Lung microvascular endothelial cell (primary cell): ENCODE results near the gene KCNJ14. TPM values are rescaled to one million over a fixed set of nuclear protein-coding genes. Genes with fewer than 3 reads are reported as not detected.

Experiments used
- DNase-seq, 2 donors: peaks; one replicate each; pipeline versions ENCODE4 v3.0.0 to v3.0.0-alpha.2; 2010; ENCODE audit warnings: low read depth in 2 of 2
- total RNA-seq: library from RNA; depleted of rRNA; stranded (reverse); fragments of >200 nt; gene quantifications from 2 replicates; pipeline ENCODE4 v1.2.1, GENCODE V29; 2014

Gene KCNJ14
- total RNA-seq = under 0.01 and 0.20 TPM in 2 replicates

DNA sequence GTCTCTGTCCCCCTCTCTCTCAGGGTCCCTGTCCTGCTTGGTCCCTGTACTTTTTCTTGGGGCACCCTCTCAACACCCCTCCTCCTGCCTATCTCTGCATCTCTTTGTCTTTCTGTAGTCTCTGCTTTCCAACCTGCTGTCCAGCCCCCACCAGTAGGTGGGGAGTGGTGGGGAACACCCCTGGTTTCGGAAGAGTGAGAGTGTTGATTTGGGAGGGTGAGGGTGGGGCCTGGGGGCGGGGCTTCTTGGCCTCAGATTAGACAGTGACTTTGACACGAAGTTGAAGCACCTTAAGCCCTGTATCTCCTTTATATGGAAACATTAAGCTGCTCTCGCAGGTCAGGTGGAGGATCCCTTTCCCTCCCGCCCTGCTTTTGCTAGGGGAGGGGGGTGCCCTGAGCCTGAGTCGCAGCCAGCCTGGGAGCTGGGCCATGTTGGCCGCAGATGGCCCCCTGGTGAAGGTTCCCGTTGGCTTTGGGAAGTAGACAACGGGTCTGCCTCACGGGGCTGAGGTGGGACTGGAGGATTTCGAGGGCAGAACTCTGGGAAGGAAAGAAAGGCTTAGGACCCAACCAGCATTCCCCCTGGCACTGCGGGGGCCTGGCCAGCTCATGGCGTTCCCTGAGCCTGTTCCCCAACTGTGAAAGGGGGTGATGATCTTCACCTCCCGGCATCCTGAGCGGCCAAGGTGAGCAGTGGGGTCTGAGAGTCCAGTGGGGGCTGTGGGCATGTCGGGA lies at the start of gene KCNJ14:
TSS of gene KCNJ14 (plus strand) at position 404 of the 737 bp plus-strand sequence. CDS start 6,151 bp downstream, outside the sequence.
- DNase-seq = no peak

DNA sequence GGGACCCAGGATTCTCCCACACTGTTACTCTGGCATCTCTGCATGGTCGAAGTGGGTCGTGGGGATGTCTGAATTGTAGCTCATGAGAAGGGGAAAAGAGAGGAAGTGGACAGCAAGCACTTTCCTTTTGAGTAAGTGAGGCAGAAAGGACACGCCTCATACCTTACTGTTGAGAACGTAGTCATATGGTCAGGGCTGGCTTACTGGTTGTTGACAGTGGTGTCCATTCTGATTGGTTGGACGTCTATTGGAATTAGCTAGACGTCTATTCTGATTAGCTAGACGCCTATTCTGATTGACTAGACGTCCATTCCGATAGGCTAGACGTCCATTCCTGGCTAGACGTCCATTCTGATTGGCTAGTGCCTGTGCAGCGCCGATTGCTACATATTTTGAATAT lies 49.5 kb upstream of the KCNJ14 start:
- no peak for DNase-seq

DNA sequence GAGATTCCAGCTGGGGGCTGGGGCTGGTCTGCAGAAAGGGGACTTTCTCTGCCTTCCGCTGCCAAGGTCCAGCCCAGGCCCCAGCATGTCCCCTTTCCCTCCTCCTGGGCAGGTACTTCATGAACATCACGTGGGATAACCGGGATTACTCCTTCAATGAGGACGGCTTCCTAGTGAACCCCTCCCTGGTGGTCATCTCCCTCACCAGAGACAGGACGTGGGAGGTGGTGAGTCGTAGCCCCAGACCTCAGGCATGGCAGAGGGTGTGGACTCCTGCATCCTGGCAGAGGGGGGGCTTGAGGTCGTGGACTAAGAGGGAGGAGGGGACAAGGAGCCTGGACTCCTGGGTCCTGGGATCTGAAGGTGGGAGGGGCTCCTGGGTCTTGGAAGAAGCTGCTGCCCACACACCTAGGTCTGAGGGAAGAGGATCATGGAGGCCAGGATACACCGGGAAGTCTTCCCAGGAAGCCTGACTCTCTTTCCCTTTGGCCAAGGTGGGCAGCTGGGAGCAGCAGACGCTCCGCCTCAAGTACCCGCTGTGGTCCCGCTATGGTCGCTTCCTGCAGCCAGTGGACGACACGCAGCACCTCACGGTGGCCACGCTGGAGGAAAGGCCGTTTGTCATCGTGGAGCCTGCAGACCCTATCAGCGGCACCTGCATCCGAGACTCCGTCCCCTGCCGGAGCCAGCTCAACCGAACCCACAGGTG lies 41.3 kb upstream of the KCNJ14 start:
- DNase-seq = no peak

DNA sequence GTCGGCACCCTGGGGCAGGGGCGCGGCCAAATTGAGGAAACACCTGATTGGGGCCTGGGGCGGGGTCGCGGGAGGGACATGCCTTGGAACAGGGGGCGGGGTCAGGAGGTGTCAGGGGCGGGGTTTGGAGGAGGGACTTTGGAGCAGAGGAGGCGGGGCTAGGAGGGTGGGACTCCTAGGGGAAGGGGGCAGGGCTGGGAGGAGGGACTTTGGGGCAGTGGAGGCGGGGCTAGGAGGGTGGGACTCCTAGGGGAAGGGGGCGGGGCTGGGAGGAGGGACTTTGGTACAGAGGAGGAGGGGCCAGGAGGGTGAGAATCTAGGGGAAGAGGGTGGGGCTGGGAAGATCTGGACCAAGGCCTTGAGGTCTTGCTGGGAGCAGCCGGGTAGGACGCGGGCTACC lies 40.0 kb upstream of the KCNJ14 start:
- DNase-seq = peak; percentile 90

DNA sequence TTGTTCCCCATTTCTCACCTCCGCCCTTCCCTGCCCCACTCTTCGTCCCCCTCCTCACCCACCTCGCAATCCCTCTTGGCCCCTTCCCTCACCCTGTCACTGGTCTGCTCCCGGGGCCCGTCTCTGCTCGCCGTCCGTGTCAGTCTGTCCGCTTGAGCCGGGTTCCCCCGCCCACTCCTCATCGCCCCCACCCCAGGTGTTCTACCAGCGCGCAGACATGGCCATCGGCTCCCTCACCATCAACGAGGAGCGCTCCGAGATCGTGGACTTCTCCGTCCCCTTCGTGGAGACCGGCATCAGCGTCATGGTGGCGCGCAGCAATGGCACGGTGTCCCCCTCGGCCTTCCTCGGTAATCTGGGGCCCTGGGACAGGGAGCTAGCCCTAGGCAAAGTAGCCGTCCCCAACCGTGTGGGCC lies 39.6 kb upstream of the KCNJ14 start:
- no peak for DNase-seq

DNA sequence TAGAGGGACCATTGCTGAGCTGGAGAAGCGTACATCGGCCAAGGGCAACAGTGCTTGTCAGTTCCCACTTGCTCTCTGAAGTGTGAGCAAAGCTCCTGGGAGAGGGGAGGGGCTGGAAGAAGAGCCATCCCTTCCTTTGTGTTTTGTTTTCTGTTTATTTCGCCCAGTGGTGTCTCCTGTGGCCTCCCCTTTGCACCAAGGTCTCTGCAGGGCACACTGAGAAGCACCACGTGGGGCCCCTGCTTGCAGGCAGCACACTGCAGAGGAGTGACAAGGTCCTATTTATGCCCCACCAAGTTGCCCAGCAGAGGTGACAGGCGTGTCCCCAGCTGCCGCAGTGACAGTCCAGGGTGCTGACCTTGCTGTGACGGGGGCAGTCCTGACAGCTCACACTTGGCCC lies 38.0 kb upstream of the KCNJ14 start:
- DNase-seq = no peak

DNA sequence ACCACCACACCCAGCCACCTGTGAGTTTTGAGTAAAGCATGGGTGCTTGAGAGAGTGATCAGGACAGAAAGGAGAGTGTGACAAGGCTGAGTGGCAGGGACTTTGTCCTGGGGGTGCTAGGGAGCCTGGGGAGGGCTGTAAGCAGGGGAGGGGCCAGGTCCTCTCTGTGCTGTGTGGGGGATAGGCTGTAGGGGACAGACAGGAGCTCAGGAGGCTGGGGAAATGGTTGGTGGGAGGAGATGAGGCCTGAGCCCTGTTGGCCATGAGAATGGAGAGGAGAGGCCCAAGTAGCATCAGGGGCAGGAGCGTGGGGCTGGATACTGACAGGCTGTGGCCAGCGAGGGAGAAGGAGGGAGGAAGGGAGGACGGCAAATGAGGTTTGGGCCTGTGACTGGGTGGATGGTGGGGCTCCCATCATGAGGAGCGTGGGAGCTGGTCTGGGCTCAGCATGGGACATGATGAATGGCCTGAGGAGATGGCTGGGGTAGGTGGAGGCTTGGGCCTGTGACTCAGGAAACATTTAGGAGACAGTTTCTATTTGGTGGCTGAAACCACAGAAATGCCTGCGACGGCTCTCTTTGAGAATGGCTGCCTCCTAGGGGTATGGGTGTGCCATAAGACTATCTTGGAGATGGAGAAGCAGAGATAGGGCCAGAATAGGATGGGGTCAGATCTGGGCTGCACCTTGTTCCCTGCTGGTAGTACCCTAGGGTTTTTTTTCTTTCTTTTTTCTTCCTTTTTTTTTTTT lies 36.9 kb upstream of the KCNJ14 start:
- no peak for DNase-seq

DNA sequence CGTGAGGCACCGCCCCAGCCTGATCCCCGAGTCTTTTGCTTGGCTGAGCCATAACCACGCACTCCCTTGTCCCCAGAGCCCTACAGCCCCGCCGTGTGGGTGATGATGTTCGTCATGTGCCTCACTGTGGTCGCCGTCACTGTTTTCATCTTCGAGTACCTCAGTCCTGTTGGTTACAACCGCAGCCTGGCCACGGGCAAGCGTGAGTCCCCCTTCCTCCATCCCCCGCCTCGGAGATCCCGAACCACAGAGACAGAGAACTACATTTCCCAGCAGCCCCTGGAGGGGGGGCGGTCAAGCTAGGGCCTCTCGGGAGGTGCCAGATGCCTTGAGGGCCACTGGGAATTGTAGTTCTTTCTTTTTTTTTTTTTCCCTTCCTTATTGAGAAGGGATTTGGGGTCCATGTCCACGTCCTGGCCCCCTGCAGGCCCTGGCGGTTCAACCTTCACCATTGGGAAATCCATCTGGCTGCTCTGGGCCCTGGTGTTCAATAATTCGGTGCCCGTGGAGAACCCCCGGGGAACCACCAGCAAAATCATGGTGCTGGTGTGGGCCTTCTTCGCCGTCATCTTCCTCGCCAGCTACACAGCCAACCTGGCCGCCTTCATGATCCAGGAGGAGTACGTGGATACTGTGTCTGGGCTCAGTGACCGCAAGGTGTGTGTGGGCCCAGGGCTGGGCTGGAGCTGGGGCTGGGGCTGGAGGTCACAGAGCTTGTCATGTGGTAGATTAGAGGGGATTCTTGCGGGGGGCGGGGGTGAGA lies 36.0 kb upstream of the KCNJ14 start:
- peak; percentile 52 to 73 for DNase-seq

DNA sequence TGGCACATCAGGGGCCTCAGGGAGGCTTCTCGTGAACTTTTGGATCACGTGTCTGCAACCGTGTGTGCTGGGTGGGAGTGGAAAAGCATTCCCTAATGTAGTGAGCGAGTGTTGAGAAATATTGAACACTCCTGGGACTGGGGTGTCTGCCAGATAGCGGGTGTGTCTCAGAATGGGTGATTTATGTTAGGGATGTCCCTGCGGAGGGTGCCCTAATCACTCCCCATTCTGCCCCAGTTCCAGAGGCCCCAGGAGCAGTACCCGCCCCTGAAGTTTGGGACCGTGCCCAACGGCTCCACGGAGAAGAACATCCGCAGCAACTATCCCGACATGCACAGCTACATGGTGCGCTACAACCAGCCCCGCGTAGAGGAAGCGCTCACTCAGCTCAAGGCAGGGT lies 33.8 kb upstream of the KCNJ14 start:
- no peak for DNase-seq

DNA sequence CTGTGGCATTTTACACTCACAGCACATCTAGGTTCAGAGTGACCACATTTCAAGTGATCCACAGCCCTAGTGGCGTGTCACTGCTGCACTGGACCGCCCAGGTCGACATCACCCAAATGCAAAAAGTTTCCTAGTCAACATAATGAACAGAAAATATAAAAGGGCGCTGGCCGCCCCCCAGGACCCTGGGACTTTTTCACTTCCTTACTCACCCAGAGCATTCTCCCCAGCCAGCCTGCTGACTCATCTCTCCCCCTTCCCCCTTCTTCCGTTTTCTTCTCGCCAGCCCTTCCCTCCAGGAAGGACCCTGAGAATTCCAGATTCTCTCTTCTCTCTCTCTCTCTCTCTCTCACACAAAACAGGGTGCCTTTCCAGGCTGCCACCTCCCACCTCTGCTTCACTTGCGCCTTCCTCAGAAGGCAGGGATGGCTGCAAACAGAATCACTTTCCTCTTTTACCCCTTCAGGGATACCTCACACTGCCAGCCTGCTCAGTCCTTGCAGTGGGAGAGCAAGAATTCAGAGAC lies 30.6 kb upstream of the KCNJ14 start:
- DNase-seq = peak; percentile 47 to 80

DNA sequence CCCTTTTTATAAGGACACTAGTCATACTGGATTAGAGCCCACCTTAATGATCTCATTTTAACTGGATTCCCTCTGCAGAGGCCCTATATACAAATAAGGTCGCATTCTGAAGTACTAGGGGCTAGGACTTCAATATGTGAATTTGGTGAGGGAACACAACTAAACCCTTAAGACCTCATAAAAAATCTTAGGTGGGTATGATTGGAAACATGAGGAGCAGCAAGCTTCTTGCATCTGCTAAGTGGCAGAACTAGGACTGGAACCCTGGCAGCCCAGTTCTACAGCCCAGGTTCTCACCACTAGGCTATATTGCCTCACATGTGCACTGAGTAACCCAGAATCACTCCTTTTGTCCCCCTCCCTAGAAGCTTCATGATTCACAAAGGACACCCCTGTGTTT lies 26.7 kb upstream of the KCNJ14 start:
- no peak for DNase-seq

DNA sequence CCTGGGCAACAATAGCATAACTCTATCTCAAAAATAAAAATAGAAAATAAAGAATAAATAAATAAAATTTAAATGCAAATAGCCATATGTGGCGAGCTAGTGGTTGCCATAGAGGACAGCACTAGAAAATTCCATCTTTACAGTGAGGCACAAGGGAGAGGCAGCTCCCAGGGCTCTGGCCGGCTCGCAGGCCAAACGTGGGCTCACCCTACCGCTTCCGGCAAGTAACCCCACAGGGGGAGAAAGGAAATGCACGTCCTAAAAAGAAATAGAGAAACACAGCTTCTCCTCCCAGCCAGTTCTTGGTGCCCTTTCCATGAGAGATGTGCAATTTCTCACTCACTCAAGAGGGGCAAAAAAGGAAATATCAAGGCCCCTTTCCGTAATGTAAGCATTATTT lies 22.0 kb upstream of the KCNJ14 start:
- DNase-seq = no peak

DNA sequence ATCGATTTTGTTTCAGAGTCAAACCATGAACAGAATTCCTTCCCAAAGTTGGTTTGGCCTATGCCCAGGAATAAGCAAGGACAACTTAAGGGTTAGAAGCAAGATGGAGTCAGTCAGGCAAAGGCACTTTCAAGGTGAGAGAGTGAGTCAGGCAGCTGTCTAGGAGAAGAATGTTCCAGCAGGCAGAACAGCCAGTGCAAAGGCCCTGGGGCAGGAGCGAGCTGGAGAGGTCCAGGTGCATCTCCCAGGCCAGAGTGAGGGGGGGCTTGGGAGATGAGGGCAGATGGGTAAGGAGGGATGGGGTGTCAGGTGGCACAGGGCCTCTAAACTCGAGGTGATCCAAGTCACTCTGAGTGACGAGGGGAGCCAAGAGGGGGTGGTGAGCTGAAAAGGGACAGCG lies 18.8 kb upstream of the KCNJ14 start:
- no peak for DNase-seq

DNA sequence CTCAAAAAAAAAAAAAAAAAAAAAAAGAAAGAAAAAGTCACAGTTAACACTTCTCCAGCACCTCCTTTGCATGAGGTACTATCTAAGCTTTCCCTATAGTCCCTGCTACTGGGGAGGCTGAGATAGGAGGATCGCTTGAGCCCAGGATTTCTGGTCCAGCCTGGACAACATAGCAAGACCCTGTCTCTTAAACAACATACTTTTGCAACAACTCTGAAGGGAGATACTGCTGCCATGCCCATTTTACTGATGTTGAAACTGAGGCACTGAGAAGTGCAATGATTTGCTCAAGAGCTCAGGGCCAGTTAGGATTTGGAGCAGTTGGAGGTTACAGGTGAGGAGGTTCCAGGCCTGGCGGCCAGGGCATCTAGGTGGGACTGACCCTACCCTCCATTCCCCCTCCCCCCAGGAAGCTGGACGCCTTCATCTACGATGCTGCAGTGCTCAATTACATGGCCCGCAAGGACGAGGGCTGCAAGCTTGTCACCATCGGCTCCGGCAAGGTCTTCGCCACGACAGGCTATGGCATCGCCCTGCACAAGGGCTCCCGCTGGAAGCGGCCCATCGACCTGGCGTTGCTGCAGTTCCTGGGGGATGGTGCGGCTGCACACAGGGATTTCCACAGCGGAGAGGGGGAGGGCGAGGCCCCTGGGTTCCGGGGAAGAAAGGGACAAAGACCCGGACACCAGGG lies 13.9 kb upstream of the KCNJ14 start:
- no peak for DNase-seq

DNA sequence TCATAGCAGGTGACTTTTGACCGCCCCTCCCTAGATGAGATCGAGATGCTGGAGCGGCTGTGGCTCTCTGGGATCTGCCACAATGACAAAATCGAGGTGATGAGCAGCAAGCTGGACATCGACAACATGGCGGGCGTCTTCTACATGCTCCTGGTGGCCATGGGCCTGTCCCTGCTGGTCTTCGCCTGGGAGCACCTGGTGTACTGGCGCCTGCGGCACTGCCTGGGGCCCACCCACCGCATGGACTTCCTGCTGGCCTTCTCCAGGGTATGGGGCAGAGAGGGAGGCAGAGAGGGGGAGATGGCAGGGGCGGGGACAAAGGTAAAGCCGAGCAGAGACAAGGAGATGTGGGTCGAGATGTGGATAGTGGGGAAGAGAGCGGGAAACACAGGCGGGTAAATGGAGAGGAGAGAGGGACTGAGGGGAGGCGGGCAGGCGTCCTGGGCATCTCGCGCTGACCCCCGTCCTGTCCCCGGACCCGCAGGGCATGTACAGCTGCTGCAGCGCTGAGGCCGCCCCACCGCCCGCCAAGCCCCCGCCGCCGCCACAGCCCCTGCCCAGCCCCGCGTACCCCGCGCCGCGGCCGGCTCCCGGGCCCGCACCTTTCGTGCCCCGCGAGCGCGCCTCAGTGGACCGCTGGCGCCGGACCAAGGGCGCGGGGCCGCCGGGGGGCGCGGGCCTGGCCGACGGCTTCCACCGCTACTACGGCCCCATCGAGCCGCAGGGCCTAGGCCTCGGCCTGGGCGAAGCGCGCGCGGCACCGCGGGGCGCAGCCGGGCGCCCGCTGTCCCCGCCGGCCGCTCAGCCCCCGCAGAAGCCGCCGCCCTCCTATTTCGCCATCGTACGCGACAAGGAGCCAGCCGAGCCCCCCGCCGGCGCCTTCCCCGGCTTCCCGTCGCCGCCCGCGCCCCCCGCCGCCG lies 13.0 kb upstream of the KCNJ14 start:
- DNase-seq = no peak

DNA sequence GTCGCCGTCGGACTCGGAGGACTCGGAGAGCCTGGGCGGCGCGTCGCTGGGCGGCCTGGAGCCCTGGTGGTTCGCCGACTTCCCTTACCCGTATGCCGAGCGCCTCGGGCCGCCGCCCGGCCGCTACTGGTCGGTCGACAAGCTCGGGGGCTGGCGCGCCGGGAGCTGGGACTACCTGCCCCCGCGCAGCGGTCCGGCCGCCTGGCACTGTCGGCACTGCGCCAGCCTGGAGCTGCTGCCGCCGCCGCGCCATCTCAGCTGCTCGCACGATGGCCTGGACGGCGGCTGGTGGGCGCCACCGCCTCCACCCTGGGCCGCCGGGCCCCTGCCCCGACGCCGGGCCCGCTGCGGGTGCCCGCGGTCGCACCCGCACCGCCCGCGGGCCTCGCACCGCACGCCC lies 12.1 kb upstream of the KCNJ14 start:
- peak; percentile 29 to 42 for DNase-seq

DNA sequence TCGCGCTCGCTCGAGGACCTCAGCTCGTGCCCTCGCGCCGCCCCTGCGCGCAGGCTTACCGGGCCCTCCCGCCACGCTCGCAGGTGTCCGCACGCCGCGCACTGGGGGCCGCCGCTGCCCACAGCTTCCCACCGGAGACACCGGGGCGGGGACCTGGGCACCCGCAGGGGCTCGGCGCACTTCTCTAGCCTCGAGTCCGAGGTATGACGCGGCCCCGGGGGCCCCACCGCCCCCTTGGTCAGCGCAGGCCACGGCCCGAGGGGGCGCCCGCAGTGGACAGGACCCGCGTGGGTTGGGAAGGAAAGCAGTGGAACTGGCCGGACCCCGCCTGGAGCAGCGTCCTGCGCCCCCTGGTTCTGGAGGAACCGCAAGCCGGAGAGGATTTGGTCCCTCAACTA lies 11.6 kb upstream of the KCNJ14 start:
- no peak for DNase-seq

DNA sequence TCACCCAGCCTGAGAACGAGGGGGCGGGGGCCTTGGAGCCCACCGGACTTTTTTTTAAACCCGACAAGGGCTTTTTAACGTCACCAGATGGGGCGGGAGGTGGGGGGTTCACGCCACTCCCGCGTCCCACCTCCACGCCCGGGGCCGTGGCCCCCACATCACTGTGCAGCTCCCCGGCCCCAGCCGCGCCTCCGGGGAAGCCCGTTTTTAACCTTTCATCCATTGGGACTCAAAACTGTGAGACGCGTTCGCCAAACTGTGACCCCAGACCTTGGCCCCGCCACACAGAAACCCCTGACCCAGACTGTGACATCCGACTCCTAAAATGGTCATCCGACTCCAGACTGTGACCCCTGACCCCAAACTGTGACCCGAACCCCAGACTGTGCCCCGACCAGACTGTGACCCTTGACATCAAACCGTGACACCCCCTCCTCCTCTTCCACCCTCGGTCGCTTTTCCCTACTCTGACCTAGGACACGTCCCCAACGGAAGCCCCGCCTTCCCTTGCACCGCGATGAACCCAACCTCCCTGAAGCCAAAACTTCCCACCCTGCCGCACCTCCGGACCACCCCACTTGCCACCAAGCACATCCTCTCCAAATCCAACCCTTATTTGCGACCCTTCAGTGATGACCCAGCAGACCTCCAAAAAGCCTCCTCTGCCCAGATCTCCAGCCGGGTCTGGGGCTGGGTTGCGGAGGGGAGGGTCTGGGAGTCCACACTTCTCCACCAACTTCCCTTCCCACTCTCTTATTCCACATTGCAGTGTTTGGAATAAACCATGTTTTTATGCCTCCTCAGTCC lies 11.0 kb upstream of the KCNJ14 start:
- no peak for DNase-seq

DNA sequence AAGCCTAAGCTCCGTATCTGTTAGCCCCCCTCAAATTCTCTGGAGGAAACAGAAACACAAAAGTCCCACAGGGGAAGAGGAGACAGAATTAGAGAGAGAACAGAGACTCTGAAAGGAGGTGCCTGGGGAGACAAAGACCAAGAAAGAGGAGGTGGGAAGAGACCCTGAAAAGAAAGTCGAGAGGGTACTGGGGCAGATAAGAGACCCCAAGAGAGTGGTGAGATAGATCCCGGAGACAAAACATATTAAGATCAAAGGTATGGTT lies 10.5 kb upstream of the KCNJ14 start:
- DNase-seq = no peak
